SK-N-SH treated with all-trans-retinoic acid at 6 μM for 48 hours (cell line): ENCODE results near the gene PDCD1LG2.

Experiments used
- BACH2 ChIP-seq: fragments of 250-450 bp; sonication (Bioruptor Pico); IDR thresholded peaks from 2 replicates; pipeline ENCODE4 v1.9.0; 2021; ENCODE audit warnings: mild to moderate bottlenecking, borderline replicate concordance
- CSDC2 ChIP-seq: fragments of 250-450 bp; sonication (Bioruptor Pico); IDR thresholded peaks from 2 replicates; pipeline ENCODE4 v1.5.0; 2020; ENCODE audit warnings: mild to moderate bottlenecking, moderate library complexity
- GLIS3 ChIP-seq: fragments of 250-450 bp; sonication (Bioruptor Pico); IDR thresholded peaks from 2 replicates; pipeline ENCODE4 v1.5.0; 2020; ENCODE audit warnings: mild to moderate bottlenecking, moderate library complexity
- PPARA ChIP-seq: fragments of 250-450 bp; sonication (Bioruptor Pico); IDR thresholded peaks from 2 replicates; pipeline ENCODE4 v1.5.0; 2020; ENCODE audit warnings: mild to moderate bottlenecking, borderline replicate concordance
- TCF4 ChIP-seq: fragments of 250-450 bp; sonication (Bioruptor Pico); IDR thresholded peaks from 2 replicates; pipeline ENCODE4 v1.8.0; 2021; ENCODE audit warnings: mild to moderate bottlenecking, moderate library complexity, borderline replicate concordance
- ZFP3 ChIP-seq: fragments of 250-450 bp; sonication (Bioruptor Pico); IDR thresholded peaks from 2 replicates; pipeline ENCODE4 v1.5.0; 2020; ENCODE audit warnings: mild to moderate bottlenecking, moderate library complexity
- ZNF565 ChIP-seq: fragments of 450-650 bp; formaldehyde crosslinking; conservative IDR thresholded peaks from 2 replicates; pipeline ENCODE4 v1.5.0; 2020; ENCODE audit warnings: low read depth, mild to moderate bottlenecking, moderate library complexity
- TF ChIP-seq, protein P1 (sequence below): fragments of 250-450 bp; sonication (Bioruptor Pico); IDR thresholded peaks from 2 replicates; pipeline ENCODE4 v1.8.0; 2020; ENCODE audit warnings: mild to moderate bottlenecking, moderate library complexity, borderline replicate concordance

DNA sequence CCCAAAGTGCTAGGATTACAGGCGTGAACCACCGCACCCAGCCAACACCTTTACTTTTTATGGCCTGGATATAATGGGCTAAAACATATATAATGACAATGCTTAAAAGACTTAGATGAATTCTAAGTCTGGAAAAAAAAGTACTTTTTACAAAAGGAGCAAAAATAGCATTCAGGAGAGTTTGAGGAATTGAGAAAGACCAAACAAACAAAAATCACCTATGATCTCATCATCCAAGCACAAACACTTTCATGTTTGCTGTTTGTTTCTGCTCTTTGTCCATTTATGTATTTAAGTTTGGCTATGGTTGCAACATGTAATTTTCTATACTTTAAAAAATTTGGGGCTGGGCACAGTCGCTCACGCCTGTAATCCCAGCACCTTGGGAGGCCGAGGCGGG is 63.8 kb downstream of the PDCD1LG2 start:
- TF ChIP-seq CSDC2, result no peak
- TF ChIP-seq TCF4 (CRISPR knock-in tag), result no peak
- TF ChIP-seq, protein P1, sequence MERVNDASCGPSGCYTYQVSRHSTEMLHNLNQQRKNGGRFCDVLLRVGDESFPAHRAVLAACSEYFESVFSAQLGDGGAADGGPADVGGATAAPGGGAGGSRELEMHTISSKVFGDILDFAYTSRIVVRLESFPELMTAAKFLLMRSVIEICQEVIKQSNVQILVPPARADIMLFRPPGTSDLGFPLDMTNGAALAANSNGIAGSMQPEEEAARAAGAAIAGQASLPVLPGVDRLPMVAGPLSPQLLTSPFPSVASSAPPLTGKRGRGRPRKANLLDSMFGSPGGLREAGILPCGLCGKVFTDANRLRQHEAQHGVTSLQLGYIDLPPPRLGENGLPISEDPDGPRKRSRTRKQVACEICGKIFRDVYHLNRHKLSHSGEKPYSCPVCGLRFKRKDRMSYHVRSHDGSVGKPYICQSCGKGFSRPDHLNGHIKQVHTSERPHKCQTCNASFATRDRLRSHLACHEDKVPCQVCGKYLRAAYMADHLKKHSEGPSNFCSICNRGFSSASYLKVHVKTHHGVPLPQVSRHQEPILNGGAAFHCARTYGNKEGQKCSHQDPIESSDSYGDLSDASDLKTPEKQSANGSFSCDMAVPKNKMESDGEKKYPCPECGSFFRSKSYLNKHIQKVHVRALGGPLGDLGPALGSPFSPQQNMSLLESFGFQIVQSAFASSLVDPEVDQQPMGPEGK (CRISPR knock-in tag), result no peak
- no peak for TF ChIP-seq ZFP3 (CRISPR knock-in tag)
- no peak for TF ChIP-seq GLIS3
- TF ChIP-seq PPARA, result no peak
- TF ChIP-seq ZNF565 (CRISPR knock-in tag), result no peak
- no peak for TF ChIP-seq BACH2 (CRISPR knock-in tag)
